KG1 (cell line): Measurements from ENCODE around the gene TM7SF3.

Experiments used
- DNase-seq: peaks from one replicate; lab custom pipeline; 2025; lab: John Stamatoyannopoulos, UW

The TM7SF3 gene

GRCh38 chr12:27014859-27015729, 910 bp upstream of the TM7SF3 start:
- DNase-seq = no peak

- DNase-seq = no peak
Observed at GRCh38 chr12:27013611-27014084, 536 bp downstream of the TM7SF3 start.

- no peak for DNase-seq
Observed at GRCh38 chr12:27012982-27013255, 1.3 kb downstream of the TM7SF3 start.

- DNase-seq = no peak
Observed at GRCh38 chr12:27012239-27012981, 1.8 kb downstream of the TM7SF3 start.

- no peak for DNase-seq
Observed at GRCh38 chr12:27009881-27010301, 4.3 kb downstream of the TM7SF3 start.

- no peak for DNase-seq
Observed at GRCh38 chr12:27008081-27008480, 6.1 kb downstream of the TM7SF3 start.

GRCh38 chr12:27006797-27007467, 7.3 kb downstream of the TM7SF3 start:
- DNase-seq = no peak

GRCh38 chr12:27005495-27005894, 8.7 kb downstream of the TM7SF3 start:
- no peak for DNase-seq

GRCh38 chr12:27003421-27004381, 10.5 kb downstream of the TM7SF3 start:
- DNase-seq = no peak

- DNase-seq = no peak
Observed at GRCh38 chr12:27002141-27002540, 12.0 kb downstream of the TM7SF3 start.

- no peak for DNase-seq
Observed at GRCh38 chr12:27001663-27002062, 12.5 kb downstream of the TM7SF3 start.

GRCh38 chr12:27000961-27001360, 13.2 kb downstream of the TM7SF3 start:
- no peak for DNase-seq

GRCh38 chr12:26997003-26997402, 17.2 kb downstream of the TM7SF3 start:
- DNase-seq = no peak

GRCh38 chr12:26995706-26996105, 18.5 kb downstream of the TM7SF3 start:
- no peak for DNase-seq

- no peak for DNase-seq
Observed at GRCh38 chr12:26994109-26994508, 20.1 kb downstream of the TM7SF3 start.

- no peak for DNase-seq
Observed at GRCh38 chr12:26991826-26992225, 22.4 kb downstream of the TM7SF3 start.

- DNase-seq = no peak
Observed at GRCh38 chr12:26989873-26990272, 24.3 kb downstream of the TM7SF3 start.

GRCh38 chr12:26988703-26989102, 25.5 kb downstream of the TM7SF3 start:
- DNase-seq = no peak

GRCh38 chr12:26987634-26988424, 26.4 kb downstream of the TM7SF3 start:
- no peak for DNase-seq

- DNase-seq = no peak
Observed at GRCh38 chr12:26982866-26983265, 31.3 kb downstream of the TM7SF3 start.

GRCh38 chr12:26979733-26980132, 34.5 kb downstream of the TM7SF3 start:
- no peak for DNase-seq
